ENCODE results near the gene ZNF687.
A peak's percentile ranks its signal among the peaks of the same experiment; 100 is the strongest.

Gene ZNF687

DNA sequence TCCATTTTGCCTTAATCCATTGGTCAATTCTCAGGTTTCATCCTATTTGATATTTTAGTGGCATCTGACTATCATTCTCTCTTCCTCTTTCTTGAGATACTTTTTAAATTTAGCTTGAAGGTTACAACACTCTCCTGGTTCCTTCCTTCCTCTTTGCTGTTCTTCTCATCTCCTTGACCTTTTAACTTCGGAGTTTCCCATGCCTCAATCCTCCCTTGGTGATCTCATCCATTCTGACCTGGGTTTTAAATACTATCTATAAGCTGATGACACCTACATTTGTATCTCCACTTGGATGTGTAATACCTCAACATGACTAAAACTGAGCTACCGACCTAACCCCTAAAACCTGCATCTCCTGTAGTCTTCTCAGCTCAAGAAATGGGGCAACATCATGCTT is 4.8 kb upstream of the ZNF687 start:
- ChIA-PET CTCF (no interaction called here), POLR2A (interaction anchor here (0.6 to 1.2 kb wide), 3 partner anchors 10 to 50 kb away, joined by 3 read pairs; partner anchors contain the start of gene PI4KB)
- TF ChIP-seq, protein P1, sequence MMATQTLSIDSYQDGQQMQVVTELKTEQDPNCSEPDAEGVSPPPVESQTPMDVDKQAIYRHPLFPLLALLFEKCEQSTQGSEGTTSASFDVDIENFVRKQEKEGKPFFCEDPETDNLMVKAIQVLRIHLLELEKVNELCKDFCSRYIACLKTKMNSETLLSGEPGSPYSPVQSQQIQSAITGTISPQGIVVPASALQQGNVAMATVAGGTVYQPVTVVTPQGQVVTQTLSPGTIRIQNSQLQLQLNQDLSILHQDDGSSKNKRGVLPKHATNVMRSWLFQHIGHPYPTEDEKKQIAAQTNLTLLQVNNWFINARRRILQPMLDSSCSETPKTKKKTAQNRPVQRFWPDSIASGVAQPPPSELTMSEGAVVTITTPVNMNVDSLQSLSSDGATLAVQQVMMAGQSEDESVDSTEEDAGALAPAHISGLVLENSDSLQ (IDR thresholded peaks at IDR 0.05) = no peak
- no peak for TF ChIP-seq NFRKB (IDR thresholded peaks at IDR 0.05)
- TF ChIP-seq ARNT (IDR thresholded peaks at IDR 0.05) = no peak
- no peak for TF ChIP-seq FOXK2 (IDR thresholded peaks at IDR 0.05)
- TF ChIP-seq SUZ12 (IDR thresholded peaks at IDR 0.05) = no peak
- TF ChIP-seq HDGF (IDR thresholded peaks at IDR 0.05; ENCODE audit: borderline replicate concordance) = no peak
- no peak for TF ChIP-seq ZNF384 (IDR thresholded peaks at IDR 0.05)
- no peak for TF ChIP-seq SP1 (IDR thresholded peaks at IDR 0.05)
- TF ChIP-seq TARDBP (IDR thresholded peaks at IDR 0.05) = no peak
- TF ChIP-seq L3MBTL2 (conservative IDR thresholded peaks at IDR 0.05) = no peak
- TF ChIP-seq FOXM1 (IDR thresholded peaks at IDR 0.05; ENCODE audit: borderline replicate concordance) = no peak
- no peak for TF ChIP-seq LEF1 (IDR thresholded peaks at IDR 0.05; ENCODE audit: borderline replicate concordance)
- TF ChIP-seq BHLHE40 (IDR thresholded peaks at IDR 0.05; ENCODE audit: borderline replicate concordance) = no peak
- no peak for TF ChIP-seq ELF4 (IDR thresholded peaks at IDR 0.05)
- no peak for TF ChIP-seq FOXA1 (IDR thresholded peaks at IDR 0.05)
- no peak for TF ChIP-seq CTBP1 (IDR thresholded peaks at IDR 0.05; ENCODE audit: borderline replicate concordance)
- DNase-seq (ENCODE audit: extremely low spot score) = no peak

DNA sequence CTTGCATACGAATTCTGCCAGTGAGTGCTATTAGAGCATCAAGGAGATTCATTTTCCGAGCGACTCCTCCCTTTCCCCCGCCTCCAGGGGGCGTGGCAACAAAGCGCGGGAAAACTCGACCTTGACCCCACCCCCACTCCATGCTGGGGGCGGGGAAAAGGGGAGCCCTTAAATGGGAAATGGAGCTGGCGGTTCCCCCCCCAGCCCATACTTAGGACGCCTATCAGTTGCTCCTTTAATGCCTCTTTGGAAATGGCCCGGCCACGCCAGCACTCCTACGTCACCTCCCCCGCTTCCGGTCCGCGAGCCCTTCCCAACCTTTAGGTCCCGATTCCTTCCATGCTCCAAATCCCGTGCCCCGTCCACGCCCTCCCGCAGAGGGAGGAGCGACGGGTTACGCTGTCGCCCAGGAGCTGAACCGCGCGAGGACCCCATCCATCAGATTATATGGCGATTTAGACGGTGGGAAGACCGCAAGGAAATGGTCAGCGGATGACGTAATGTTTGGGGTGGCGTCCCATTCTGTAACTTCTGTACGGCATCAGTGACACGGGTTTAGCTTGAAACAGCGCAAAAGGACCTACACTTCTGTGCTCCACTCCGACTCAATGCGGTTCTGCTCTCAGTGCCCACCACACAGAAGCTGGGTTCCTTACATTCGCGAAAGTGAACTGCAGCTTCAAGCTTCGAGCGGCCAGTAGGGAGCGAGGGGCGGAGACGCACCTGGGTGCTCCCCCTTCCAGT is 702 bp upstream of the ZNF687 start:
- ChIA-PET CTCF (interaction anchor here (0.7 to 1.9 kb wide), 5 partner anchors 19 to 453 kb away, joined by 3 to 8 read pairs (median 3); no protein-coding TSS in a partner anchor), POLR2A (interaction anchor here (0.6 to 2.3 kb wide), 46 partner anchors 9 to 521 kb away, joined by 3 to 27 read pairs (median 4); partner anchors contain the start of genes CGN, LYSMD1, MINDY1 and MRPL9)
- peak; percentile 94 for DNase-seq (ENCODE audit: extremely low spot score)
- TF ChIP-seq LEF1 (IDR thresholded peaks at IDR 0.05; ENCODE audit: borderline replicate concordance) = no peak
- TF ChIP-seq TARDBP (IDR thresholded peaks at IDR 0.05) = peak; percentile 96
- no peak for TF ChIP-seq ARNT (IDR thresholded peaks at IDR 0.05)
- TF ChIP-seq SUZ12 (IDR thresholded peaks at IDR 0.05) = no peak
- TF ChIP-seq NFRKB (IDR thresholded peaks at IDR 0.05) = no peak
- TF ChIP-seq FOXA1 (IDR thresholded peaks at IDR 0.05) = no peak
- no peak for TF ChIP-seq CTBP1 (IDR thresholded peaks at IDR 0.05; ENCODE audit: borderline replicate concordance)
- peak; percentile 95 for TF ChIP-seq L3MBTL2 (conservative IDR thresholded peaks at IDR 0.05)
- peak; percentile 98 for TF ChIP-seq FOXM1 (IDR thresholded peaks at IDR 0.05; ENCODE audit: borderline replicate concordance)
- TF ChIP-seq BHLHE40 (IDR thresholded peaks at IDR 0.05; ENCODE audit: borderline replicate concordance) = no peak
- TF ChIP-seq FOXK2 (IDR thresholded peaks at IDR 0.05) = no peak
- TF ChIP-seq, protein P1 (IDR thresholded peaks at IDR 0.05) = no peak
- peak; percentile 78 for TF ChIP-seq ELF4 (IDR thresholded peaks at IDR 0.05)
- TF ChIP-seq HDGF (IDR thresholded peaks at IDR 0.05; ENCODE audit: borderline replicate concordance) = no peak
- TF ChIP-seq SP1 (IDR thresholded peaks at IDR 0.05) = peak; percentile 92
- TF ChIP-seq ZNF384 (IDR thresholded peaks at IDR 0.05) = no peak

DNA sequence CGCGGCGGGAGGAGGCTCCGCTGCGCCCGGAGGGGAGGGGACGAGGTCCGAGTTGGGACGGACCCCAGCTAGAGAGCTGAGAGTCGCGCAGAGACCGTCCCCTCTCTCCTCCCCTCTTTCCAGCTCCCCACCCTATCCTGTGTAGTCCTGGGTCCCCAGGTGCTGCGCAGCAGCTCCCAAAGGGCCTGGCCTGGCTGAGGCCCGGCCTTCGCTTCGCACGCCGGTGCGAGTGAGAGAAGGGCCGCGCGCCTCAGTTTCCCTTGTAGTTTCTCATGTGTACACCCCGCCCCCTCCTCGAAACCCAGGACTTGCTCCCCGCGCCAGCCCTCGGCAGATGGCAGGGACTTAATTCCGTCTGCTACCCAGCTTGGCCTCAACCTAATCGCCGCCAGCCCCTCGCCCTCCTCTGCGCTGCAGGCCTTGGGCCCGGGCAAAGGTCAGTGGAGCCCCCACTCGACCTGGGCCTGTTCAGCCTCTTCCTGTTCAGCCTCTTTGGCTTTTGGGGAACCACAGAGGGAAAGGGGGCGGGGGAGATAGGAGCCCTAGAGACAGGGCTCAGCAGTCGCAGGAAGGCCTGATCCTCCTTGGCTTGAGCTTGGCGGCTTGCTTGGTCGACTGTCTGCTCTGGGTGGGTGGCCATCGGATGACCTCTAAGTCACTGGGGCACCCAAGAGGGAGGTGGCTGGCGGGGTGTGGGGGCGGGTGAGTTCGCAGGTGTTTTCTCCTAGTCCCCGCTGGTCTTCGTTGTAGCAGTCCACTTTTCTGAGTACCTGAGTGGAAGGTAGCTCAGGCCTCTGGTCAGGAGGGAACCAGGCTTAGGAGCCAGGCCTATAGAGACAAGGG is 1.0 kb downstream of the ZNF687 start:
- no peak for DNase-seq (ENCODE audit: extremely low spot score)
- ChIA-PET CTCF (interaction anchor here (0.6 to 1.2 kb wide), 3 partner anchors 58 to 325 kb away, joined by 3 to 5 read pairs (median 4); no protein-coding TSS in a partner anchor), POLR2A (interaction anchor here (1.0 to 2.6 kb wide), 12 partner anchors 9 to 115 kb away, joined by 3 to 25 read pairs (median 4); partner anchors contain the start of genes PI4KB, PSMD4, RFX5 and VPS72)
- no peak for TF ChIP-seq SUZ12 (IDR thresholded peaks at IDR 0.05)
- no peak for TF ChIP-seq ELF4 (IDR thresholded peaks at IDR 0.05)
- TF ChIP-seq ARNT (IDR thresholded peaks at IDR 0.05) = no peak
- TF ChIP-seq, protein P1 (IDR thresholded peaks at IDR 0.05) = no peak
- no peak for TF ChIP-seq L3MBTL2 (conservative IDR thresholded peaks at IDR 0.05)
- TF ChIP-seq BHLHE40 (IDR thresholded peaks at IDR 0.05; ENCODE audit: borderline replicate concordance) = no peak
- no peak for TF ChIP-seq ZNF384 (IDR thresholded peaks at IDR 0.05)
- no peak for TF ChIP-seq FOXA1 (IDR thresholded peaks at IDR 0.05)
- no peak for TF ChIP-seq HDGF (IDR thresholded peaks at IDR 0.05; ENCODE audit: borderline replicate concordance)
- TF ChIP-seq LEF1 (IDR thresholded peaks at IDR 0.05; ENCODE audit: borderline replicate concordance) = no peak
- no peak for TF ChIP-seq NFRKB (IDR thresholded peaks at IDR 0.05)
- no peak for TF ChIP-seq CTBP1 (IDR thresholded peaks at IDR 0.05; ENCODE audit: borderline replicate concordance)

DNA sequence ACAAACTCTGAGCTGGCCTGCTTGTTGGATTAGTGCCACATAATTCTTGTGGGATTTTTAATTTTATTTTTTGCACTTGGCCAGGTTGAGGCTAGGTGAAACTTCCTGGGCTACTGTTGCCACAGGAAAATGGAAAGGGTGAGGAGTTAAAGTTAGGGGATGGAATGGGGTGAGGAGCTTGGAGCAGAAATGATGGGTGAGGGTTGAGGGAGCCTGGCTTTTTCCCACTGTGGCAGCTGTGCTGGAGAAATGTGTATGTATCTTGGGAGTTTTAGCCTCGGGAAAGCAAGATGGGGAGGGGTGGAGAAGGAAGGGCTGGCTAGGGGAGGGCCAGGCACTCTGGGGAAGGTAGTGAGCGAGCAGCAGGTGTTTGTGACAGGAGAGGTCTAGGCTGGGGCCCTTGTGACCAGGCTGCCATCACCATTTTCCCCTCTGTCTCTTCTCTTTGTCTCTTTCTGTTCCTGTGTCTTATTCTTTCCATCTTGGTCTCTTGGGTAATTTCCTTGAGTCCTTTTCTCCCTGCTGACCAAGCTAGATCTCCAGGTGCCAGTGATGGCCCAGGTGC is 2.0 kb downstream of the ZNF687 start:
- CTCF ChIA-PET = interaction anchor here (0.6 kb wide), 2 partner anchors 65 to 324 kb away, joined by 3 to 5 read pairs; no protein-coding TSS in a partner anchor
- POLR2A ChIA-PET = interaction anchor here (1.0 to 2.6 kb wide), 8 partner anchors 9 to 114 kb away, joined by 3 to 9 read pairs (median 4); partner anchors contain the start of genes PSMD4 and VPS72
- no peak for DNase-seq (ENCODE audit: extremely low spot score)
- TF ChIP-seq FOXA1 (IDR thresholded peaks at IDR 0.05) (no peak), FOXM1 (IDR thresholded peaks at IDR 0.05; ENCODE audit: borderline replicate concordance) (no peak), HDGF (IDR thresholded peaks at IDR 0.05; ENCODE audit: borderline replicate concordance) (no peak), ELF4 (IDR thresholded peaks at IDR 0.05) (no peak), FOXK2 (IDR thresholded peaks at IDR 0.05) (no peak), ARNT (IDR thresholded peaks at IDR 0.05) (no peak), NFRKB (IDR thresholded peaks at IDR 0.05) (no peak), ZNF384 (IDR thresholded peaks at IDR 0.05) (no peak), CTBP1 (IDR thresholded peaks at IDR 0.05; ENCODE audit: borderline replicate concordance) (no peak), SUZ12 (IDR thresholded peaks at IDR 0.05) (no peak), SP1 (IDR thresholded peaks at IDR 0.05) (no peak), LEF1 (IDR thresholded peaks at IDR 0.05; ENCODE audit: borderline replicate concordance) (no peak), TARDBP (IDR thresholded peaks at IDR 0.05) (no peak), L3MBTL2 (conservative IDR thresholded peaks at IDR 0.05) (no peak), BHLHE40 (IDR thresholded peaks at IDR 0.05; ENCODE audit: borderline replicate concordance) (no peak)
- TF ChIP-seq, protein P1 (IDR thresholded peaks at IDR 0.05) = no peak

All from HEK293T (cell line).